K562 (cell line): ENCODE data around the gene SOX21.

Source experiments
- CREB1 ChIP-seq, 2 experiments: sonication (generic) in 1 of 2; formaldehyde crosslinking in 1 of 2; IDR thresholded peaks; 2 replicates each; pipeline versions ENCODE4 v1.6.1 to v1.8.0; 2012 to 2022; ENCODE audit warnings: inconsistent platforms in 1 of 2, mild to moderate bottlenecking in 1 of 2, missing genetic modification reagents in 1 of 2, moderate library complexity in 1 of 2
- TBP ChIP-seq: optimal IDR thresholded peaks from 2 replicates; pipeline ENCODE3; 2011; ENCODE audit warnings: low read depth, low read length, improper control_type of control experiment
- TEAD1 ChIP-seq, 2 experiments: fragments of 450-650 bp in 1 of 2; sonication (generic) in 1 of 2; formaldehyde crosslinking; IDR thresholded peaks; 2 replicates each; pipeline versions ENCODE4 v1.4.0 to v1.8.0; 2020 to 2022; ENCODE audit warnings: mild to moderate bottlenecking in 2 of 2, missing genetic modification reagents in 1 of 2
- YY1 ChIP-seq, 3 experiments: IDR thresholded peaks; 2 replicates each; pipeline ENCODE4 v1.6.1; 2011; ENCODE audit warnings: low read length in 2 of 3, mild to moderate bottlenecking in 2 of 3, moderate library complexity in 2 of 3, borderline replicate concordance in 1 of 3, control low read depth in 1 of 3, low read depth in 1 of 3; ENCODE audit not compliant: insufficient read depth in 3 of 3, insufficient replicate concordance in 2 of 3, control insufficient read depth in 1 of 3, insufficient read length in 1 of 3; ENCODE audit errors: extremely low read depth in 1 of 3
- ZNF274 ChIP-seq: IDR thresholded peaks from 2 replicates; pipeline ENCODE4 v1.6.1; 2011; ENCODE audit warnings: low read depth, mild to moderate bottlenecking, low read length, moderate library complexity, borderline replicate concordance
- ZSCAN29 ChIP-seq: fragments of 450-650 bp; IDR thresholded peaks from 2 replicates; pipeline ENCODE4 v1.6.1; 2017
- TF ChIP-seq, protein P1 (sequence below), 3 experiments: IDR thresholded peaks in 2 of 3; conservative IDR thresholded peaks in 1 of 3; 2 replicates each; pipeline ENCODE4 v1.5.1; 2011 to 2012; ENCODE audit warnings: low read length in 3 of 3, mild to moderate bottlenecking in 3 of 3, control low read depth in 2 of 3, improper control_type of control experiment in 1 of 3, inconsistent platforms in 1 of 3, low read depth in 1 of 3, mixed read lengths in 1 of 3, moderate library complexity in 1 of 3; ENCODE audit not compliant: insufficient read depth in 2 of 3

DNA sequence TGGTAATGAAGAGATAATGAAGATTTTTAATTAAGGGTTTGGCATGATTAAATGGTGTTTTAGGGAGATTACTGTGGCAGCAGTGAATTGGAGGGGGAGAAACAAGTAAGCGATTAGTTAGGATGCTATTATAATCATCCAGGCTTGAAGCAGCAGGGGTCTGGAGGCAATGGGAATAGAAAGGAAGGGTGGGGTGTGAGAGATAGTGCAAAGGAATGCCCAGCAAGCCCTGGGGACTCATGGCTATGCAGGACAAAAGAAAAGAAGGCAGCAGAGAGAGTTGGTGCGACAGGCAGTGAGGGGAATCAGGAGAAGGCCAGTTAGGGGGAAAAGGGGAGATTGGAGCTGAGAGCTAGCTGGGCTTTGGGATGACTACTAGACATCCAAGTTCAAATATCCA is 34.5 kb downstream of the SOX21 start:
- no peak for TF ChIP-seq CREB1 (IDR thresholded peaks at IDR 0.05)
- TF ChIP-seq CREB1 (CRISPR knock-in tag; IDR thresholded peaks at IDR 0.05) = no peak
- no peak for TF ChIP-seq ZNF274
- TF ChIP-seq, protein P1, sequence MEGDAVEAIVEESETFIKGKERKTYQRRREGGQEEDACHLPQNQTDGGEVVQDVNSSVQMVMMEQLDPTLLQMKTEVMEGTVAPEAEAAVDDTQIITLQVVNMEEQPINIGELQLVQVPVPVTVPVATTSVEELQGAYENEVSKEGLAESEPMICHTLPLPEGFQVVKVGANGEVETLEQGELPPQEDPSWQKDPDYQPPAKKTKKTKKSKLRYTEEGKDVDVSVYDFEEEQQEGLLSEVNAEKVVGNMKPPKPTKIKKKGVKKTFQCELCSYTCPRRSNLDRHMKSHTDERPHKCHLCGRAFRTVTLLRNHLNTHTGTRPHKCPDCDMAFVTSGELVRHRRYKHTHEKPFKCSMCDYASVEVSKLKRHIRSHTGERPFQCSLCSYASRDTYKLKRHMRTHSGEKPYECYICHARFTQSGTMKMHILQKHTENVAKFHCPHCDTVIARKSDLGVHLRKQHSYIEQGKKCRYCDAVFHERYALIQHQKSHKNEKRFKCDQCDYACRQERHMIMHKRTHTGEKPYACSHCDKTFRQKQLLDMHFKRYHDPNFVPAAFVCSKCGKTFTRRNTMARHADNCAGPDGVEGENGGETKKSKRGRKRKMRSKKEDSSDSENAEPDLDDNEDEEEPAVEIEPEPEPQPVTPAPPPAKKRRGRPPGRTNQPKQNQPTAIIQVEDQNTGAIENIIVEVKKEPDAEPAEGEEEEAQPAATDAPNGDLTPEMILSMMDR (IDR thresholded peaks at IDR 0.05 in 2 of 3, conservative IDR thresholded peaks at IDR 0.05 in 1 of 3; ENCODE audit: insufficient read depth in 2 of 3, low read depth in 1 of 3, low read length in 3 of 3) = no peak
- no peak for TF ChIP-seq TBP
- no peak for TF ChIP-seq ZSCAN29
- no peak for TF ChIP-seq YY1 (IDR thresholded peaks at IDR 0.05; ENCODE audit: borderline replicate concordance in 1 of 3, control insufficient read depth in 1 of 3, extremely low read depth in 1 of 3, insufficient read depth in 3 of 3, insufficient read length in 1 of 3, insufficient replicate concordance in 2 of 3, low read depth in 1 of 3, low read length in 2 of 3)
- TF ChIP-seq TEAD1 (CRISPR knock-in tag; IDR thresholded peaks at IDR 0.05) = no peak
